ENCODE results near the gene MMEL1. TPM values are rescaled to one million over a fixed set of nuclear protein-coding genes. Genes with fewer than 3 reads are reported as not detected.

MMEL1 gene
- total and polyA plus RNA-seq, 2 of the 13 experiments (the other 11 are each of a cell fraction or from before 2014, with no cell fraction given) = 0.48 TPM; not detected in 1

DNA sequence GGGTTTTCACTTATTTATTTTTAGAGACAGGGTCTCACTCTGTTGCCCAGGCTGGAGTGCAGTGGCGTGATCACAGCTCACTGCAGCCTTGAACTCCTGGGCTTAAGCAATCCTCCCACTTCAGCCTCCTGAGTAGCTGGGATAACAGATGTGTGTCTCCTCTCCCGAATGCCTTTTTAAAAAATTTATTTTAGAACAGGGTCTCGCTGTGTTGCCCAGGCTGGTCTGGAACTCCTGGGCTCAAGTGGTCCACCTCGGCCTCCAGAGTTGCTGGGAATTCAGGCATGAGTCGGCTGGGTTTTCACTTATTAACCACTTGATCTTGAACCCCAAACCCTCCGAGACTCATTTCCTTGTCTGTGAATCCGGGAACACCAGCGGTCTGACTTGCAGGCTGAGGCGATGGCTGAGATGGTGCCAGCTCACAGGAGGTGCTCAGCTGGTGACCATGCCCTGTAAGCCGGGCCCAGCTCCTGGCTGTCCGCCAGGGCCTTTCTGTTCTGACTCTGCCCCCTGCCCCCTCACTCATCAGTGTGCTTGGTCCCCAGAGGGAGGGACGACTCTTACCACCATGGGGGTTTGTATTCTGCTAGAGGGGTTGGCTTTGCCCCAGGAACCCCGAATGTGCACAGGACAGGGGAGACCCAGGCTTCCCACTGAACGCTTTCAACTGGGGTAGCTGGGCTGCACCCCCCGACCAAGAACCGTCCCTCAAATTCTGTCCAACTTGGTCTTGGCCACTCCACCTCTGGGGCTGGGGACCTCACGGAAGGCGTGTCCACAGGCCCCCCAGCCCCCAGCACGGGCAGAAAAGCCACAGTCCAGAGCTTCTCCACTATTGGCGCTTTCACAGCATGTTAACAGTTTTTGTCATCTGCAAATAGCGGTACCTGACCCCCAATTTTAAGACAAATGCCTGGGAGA lies 22.5 kb downstream of the MMEL1 start:
- Histone ChIP-seq H3K79me2 (ENCODE audit: insufficient read depth, low read length) (no peaks in the 10 kb centered on the region), H3K9me3 (ENCODE audit: low read length) (no peaks in the 10 kb centered on the region), H3K4me3 (replicated peaks in 1 of 3; ENCODE audit: insufficient read depth in 1 of 3, low read depth in 2 of 3, low read length in 3 of 3) (no peak overlapping the region), H3K27ac (ENCODE audit: extremely low read length, insufficient read depth, low read length) (no peak overlapping the region), H3K9ac (ENCODE audit: insufficient read depth, low read depth, low read length) (no peak overlapping the region), H3K36me3 (replicated peaks in 1 of 2; ENCODE audit: control insufficient read depth in 1 of 2, insufficient read depth in 2 of 2, low read length in 2 of 2) (no peaks in the 10 kb centered on the region), H4K20me1 (ENCODE audit: insufficient read depth, low read length) (no peaks in the 10 kb centered on the region), H3K4me2 (ENCODE audit: low read depth, low read length) (no peak overlapping the region), H3K4me1 (ENCODE audit: insufficient read depth, low read length) (peaks cover 6% of the 10 kb centered on the region; the same call in 1 of the 2 replicates), H2AFZ (ENCODE audit: low read length) (no peak overlapping the region), H3K27me3 (ENCODE audit: control insufficient read depth in 1 of 2, insufficient read depth in 2 of 2, low read length in 2 of 2) (peaks cover 11 to 56% of the 10 kb centered on the region in 2 experiments; a peak in 4 of 5 replicates)
- in situ Hi-C loops (cut with HindIII; ENCODE audit: extremely low pct_ligation_motif_present, low pct_unique_long_range_greater_than_20kb) = no loop called here
- DNase-seq (ENCODE audit: low spot score) (no peak), FAIRE-seq (no peak), ATAC-seq (no peak)
- BruUV-seq (replicated peaks) = no TSS peak
- WGBS (ENCODE audit: low lambda C conversion rate) = 18% methylated on average over 13 of the region's 21 CpGs
- CTCF ChIA-PET (ENCODE audit: low intra/inter-chr PET ratio, low total read pairs) = no interaction called here
- TF ChIP-seq ZNF788 (CRISPR knock-in tag; IDR thresholded peaks at IDR 0.05; ENCODE audit: borderline replicate concordance) (no peak), ZNF230 (CRISPR knock-in tag; IDR thresholded peaks at IDR 0.05) (no peak), ZNF343 (CRISPR knock-in tag; IDR thresholded peaks at IDR 0.05) (no peak), RORA (CRISPR knock-in tag; IDR thresholded peaks at IDR 0.05) (no peak), FOXP1 (IDR thresholded peaks at IDR 0.05) (no peak), FOXP1 (CRISPR knock-in tag; IDR thresholded peaks at IDR 0.05) (no peak), SIX1 (CRISPR knock-in tag; IDR thresholded peaks at IDR 0.05; ENCODE audit: borderline replicate concordance) (no peak), NAIF1 (CRISPR knock-in tag; IDR thresholded peaks at IDR 0.05; ENCODE audit: borderline replicate concordance) (no peak), ZNF253 (CRISPR knock-in tag; IDR thresholded peaks at IDR 0.05; ENCODE audit: borderline replicate concordance) (no peak), HOXA7 (CRISPR knock-in tag; IDR thresholded peaks at IDR 0.05) (no peak), ZNF629 (CRISPR knock-in tag; conservative IDR thresholded peaks at IDR 0.05) (no peak), ZNF766 (CRISPR knock-in tag; IDR thresholded peaks at IDR 0.05; ENCODE audit: borderline replicate concordance) (no peak), ELF4 (CRISPR knock-in tag; IDR thresholded peaks at IDR 0.05; ENCODE audit: borderline replicate concordance) (no peak), PHF21A (CRISPR knock-in tag; IDR thresholded peaks at IDR 0.05) (no peak), CCAR2 (optimal IDR thresholded peaks at IDR 0.05; ENCODE audit: low read depth, low read length) (no peak), ZNF569 (CRISPR knock-in tag; IDR thresholded peaks at IDR 0.05; ENCODE audit: borderline replicate concordance) (no peak)
- TF ChIP-seq, protein P1, sequence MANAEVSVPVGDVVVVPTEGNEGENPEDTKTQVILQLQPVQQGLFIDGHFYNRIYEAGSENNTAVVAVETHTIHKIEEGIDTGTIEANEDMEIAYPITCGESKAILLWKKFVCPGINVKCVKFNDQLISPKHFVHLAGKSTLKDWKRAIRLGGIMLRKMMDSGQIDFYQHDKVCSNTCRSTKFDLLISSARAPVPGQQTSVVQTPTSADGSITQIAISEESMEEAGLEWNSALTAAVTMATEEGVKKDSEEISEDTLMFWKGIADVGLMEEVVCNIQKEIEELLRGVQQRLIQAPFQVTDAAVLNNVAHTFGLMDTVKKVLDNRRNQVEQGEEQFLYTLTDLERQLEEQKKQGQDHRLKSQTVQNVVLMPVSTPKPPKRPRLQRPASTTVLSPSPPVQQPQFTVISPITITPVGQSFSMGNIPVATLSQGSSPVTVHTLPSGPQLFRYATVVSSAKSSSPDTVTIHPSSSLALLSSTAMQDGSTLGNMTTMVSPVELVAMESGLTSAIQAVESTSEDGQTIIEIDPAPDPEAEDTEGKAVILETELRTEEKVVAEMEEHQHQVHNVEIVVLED (CRISPR knock-in tag; IDR thresholded peaks at IDR 0.05; ENCODE audit: borderline replicate concordance) = no peak
- TF ChIP-seq, protein P2, sequence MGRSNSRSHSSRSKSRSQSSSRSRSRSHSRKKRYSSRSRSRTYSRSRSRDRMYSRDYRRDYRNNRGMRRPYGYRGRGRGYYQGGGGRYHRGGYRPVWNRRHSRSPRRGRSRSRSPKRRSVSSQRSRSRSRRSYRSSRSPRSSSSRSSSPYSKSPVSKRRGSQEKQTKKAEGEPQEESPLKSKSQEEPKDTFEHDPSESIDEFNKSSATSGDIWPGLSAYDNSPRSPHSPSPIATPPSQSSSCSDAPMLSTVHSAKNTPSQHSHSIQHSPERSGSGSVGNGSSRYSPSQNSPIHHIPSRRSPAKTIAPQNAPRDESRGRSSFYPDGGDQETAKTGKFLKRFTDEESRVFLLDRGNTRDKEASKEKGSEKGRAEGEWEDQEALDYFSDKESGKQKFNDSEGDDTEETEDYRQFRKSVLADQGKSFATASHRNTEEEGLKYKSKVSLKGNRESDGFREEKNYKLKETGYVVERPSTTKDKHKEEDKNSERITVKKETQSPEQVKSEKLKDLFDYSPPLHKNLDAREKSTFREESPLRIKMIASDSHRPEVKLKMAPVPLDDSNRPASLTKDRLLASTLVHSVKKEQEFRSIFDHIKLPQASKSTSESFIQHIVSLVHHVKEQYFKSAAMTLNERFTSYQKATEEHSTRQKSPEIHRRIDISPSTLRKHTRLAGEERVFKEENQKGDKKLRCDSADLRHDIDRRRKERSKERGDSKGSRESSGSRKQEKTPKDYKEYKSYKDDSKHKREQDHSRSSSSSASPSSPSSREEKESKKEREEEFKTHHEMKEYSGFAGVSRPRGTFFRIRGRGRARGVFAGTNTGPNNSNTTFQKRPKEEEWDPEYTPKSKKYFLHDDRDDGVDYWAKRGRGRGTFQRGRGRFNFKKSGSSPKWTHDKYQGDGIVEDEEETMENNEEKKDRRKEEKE (IDR thresholded peaks at IDR 0.05) = no peak
- POLR2A ChIA-PET = no interaction called here
- intact Hi-C loops (cut with micrococcal nuclease; ENCODE audit: unreplicated experiment) = no loop called here

Measured in HepG2 (cell line).